Measurements from ENCODE around the gene CHN2.
"Not testable (repeated sequence)": the region's sequence is repeated elsewhere in the genome, so short reads cannot be mapped to it uniquely, and the experiment has no call there.

CHN2 gene

GRCh38 chr7:29510028-29510427 is 315.5 kb downstream of the CHN2 start:
- Histone ChIP-seq H3K4me1 (ENCODE audit: control insufficient read depth, insufficient read depth, low read length, poor library complexity, severe bottlenecking) (no peaks in the 10 kb centered on the region), H3K36me3 (ENCODE audit: control insufficient read depth, insufficient read depth, low read length) (no peaks in the 10 kb centered on the region), H3K27me3 (replicated peaks; ENCODE audit: control insufficient read depth, insufficient read depth, low read length, poor library complexity, severe bottlenecking) (no peaks in the 10 kb centered on the region), H3K9me3 (ENCODE audit: control insufficient read depth, low read length) (no peaks in the 10 kb centered on the region), H3K4me3 (ENCODE audit: insufficient read depth, low read depth, low read length, poor library complexity, severe bottlenecking) (no peak overlapping the region), H3K27ac (ENCODE audit: insufficient read depth, low read length, poor library complexity, severe bottlenecking) (no peak overlapping the region)
- no peak for DNase-seq

- Histone ChIP-seq H3K27me3 (replicated peaks; ENCODE audit: control insufficient read depth, insufficient read depth, low read length, poor library complexity, severe bottlenecking) (no peaks in the 10 kb centered on the region), H3K9me3 (ENCODE audit: control insufficient read depth, low read length) (no peaks in the 10 kb centered on the region), H3K4me1 (ENCODE audit: control insufficient read depth, insufficient read depth, low read length, poor library complexity, severe bottlenecking) (no peaks in the 10 kb centered on the region), H3K36me3 (ENCODE audit: control insufficient read depth, insufficient read depth, low read length) (no peaks in the 10 kb centered on the region), H3K27ac (ENCODE audit: insufficient read depth, low read length, poor library complexity, severe bottlenecking) (no peak overlapping the region), H3K4me3 (ENCODE audit: insufficient read depth, low read depth, low read length, poor library complexity, severe bottlenecking) (no peak overlapping the region)
- DNase-seq: no peak
Observed at GRCh38 chr7:29511337-29511736, 316.8 kb downstream of the CHN2 start.

GRCh38 chr7:29511851-29512250 is 317.3 kb downstream of the CHN2 start:
- no peaks in the 10 kb centered on the region for H3K36me3 ChIP-seq (ENCODE audit: control insufficient read depth, insufficient read depth, low read length)

GRCh38 chr7:29516491-29516890 is 321.9 kb downstream of the CHN2 start:
- no peak overlapping the region for H3K27ac ChIP-seq (ENCODE audit: insufficient read depth, low read length, poor library complexity, severe bottlenecking)
- no peaks in the 10 kb centered on the region for H3K4me1 ChIP-seq (ENCODE audit: control insufficient read depth, insufficient read depth, low read length, poor library complexity, severe bottlenecking)
- no peak for DNase-seq
- no peak overlapping the region for H3K4me3 ChIP-seq (ENCODE audit: insufficient read depth, low read depth, low read length, poor library complexity, severe bottlenecking)
- no peaks in the 10 kb centered on the region for H3K27me3 ChIP-seq (replicated peaks; ENCODE audit: control insufficient read depth, insufficient read depth, low read length, poor library complexity, severe bottlenecking)
- H3K36me3 ChIP-seq (ENCODE audit: control insufficient read depth, insufficient read depth, low read length): no peaks in the 10 kb centered on the region
- no peaks in the 10 kb centered on the region for H3K9me3 ChIP-seq (ENCODE audit: control insufficient read depth, low read length)

More at GRCh38 chr7:29511851-29512250, 317.3 kb downstream of the CHN2 start:
- DNase-seq: no peak
- no peaks in the 10 kb centered on the region for H3K4me1 ChIP-seq (ENCODE audit: control insufficient read depth, insufficient read depth, low read length, poor library complexity, severe bottlenecking)
- H3K27ac ChIP-seq (ENCODE audit: insufficient read depth, low read length, poor library complexity, severe bottlenecking): no peak overlapping the region
- H3K9me3 ChIP-seq (ENCODE audit: control insufficient read depth, low read length): no peaks in the 10 kb centered on the region
- no peaks in the 10 kb centered on the region for H3K27me3 ChIP-seq (replicated peaks; ENCODE audit: control insufficient read depth, insufficient read depth, low read length, poor library complexity, severe bottlenecking)
- H3K4me3 ChIP-seq (ENCODE audit: insufficient read depth, low read depth, low read length, poor library complexity, severe bottlenecking): no peak overlapping the region

GRCh38 chr7:29518616-29519015 is 324.0 kb downstream of the CHN2 start:
- Histone ChIP-seq H3K27me3 (replicated peaks; ENCODE audit: control insufficient read depth, insufficient read depth, low read length, poor library complexity, severe bottlenecking) (no peaks in the 10 kb centered on the region), H3K4me1 (ENCODE audit: control insufficient read depth, insufficient read depth, low read length, poor library complexity, severe bottlenecking) (no peaks in the 10 kb centered on the region), H3K9me3 (ENCODE audit: control insufficient read depth, low read length) (no peaks in the 10 kb centered on the region), H3K27ac (ENCODE audit: insufficient read depth, low read length, poor library complexity, severe bottlenecking) (no peak overlapping the region), H3K4me3 (ENCODE audit: insufficient read depth, low read depth, low read length, poor library complexity, severe bottlenecking) (no peak overlapping the region), H3K36me3 (ENCODE audit: control insufficient read depth, insufficient read depth, low read length) (no peaks in the 10 kb centered on the region)
- DNase-seq: no peak

GRCh38 chr7:29523728-29524127 is 329.2 kb downstream of the CHN2 start:
- H3K9me3 ChIP-seq (ENCODE audit: control insufficient read depth, low read length): no peaks in the 10 kb centered on the region
- no peaks in the 10 kb centered on the region for H3K4me1 ChIP-seq (ENCODE audit: control insufficient read depth, insufficient read depth, low read length, poor library complexity, severe bottlenecking)
- no peaks in the 10 kb centered on the region for H3K27me3 ChIP-seq (replicated peaks; ENCODE audit: control insufficient read depth, insufficient read depth, low read length, poor library complexity, severe bottlenecking)
- no peak overlapping the region for H3K27ac ChIP-seq (ENCODE audit: insufficient read depth, low read length, poor library complexity, severe bottlenecking)
- no peaks in the 10 kb centered on the region for H3K36me3 ChIP-seq (ENCODE audit: control insufficient read depth, insufficient read depth, low read length)
- no peak for DNase-seq
- no peak overlapping the region for H3K4me3 ChIP-seq (ENCODE audit: insufficient read depth, low read depth, low read length, poor library complexity, severe bottlenecking)

- Histone ChIP-seq H3K36me3 (ENCODE audit: control insufficient read depth, insufficient read depth, low read length) (no peaks in the 10 kb centered on the region), H3K4me3 (ENCODE audit: insufficient read depth, low read depth, low read length, poor library complexity, severe bottlenecking) (no peak overlapping the region), H3K4me1 (ENCODE audit: control insufficient read depth, insufficient read depth, low read length, poor library complexity, severe bottlenecking) (no peaks in the 10 kb centered on the region), H3K27ac (ENCODE audit: insufficient read depth, low read length, poor library complexity, severe bottlenecking) (no peak overlapping the region), H3K9me3 (ENCODE audit: control insufficient read depth, low read length) (no peaks in the 10 kb centered on the region), H3K27me3 (replicated peaks; ENCODE audit: control insufficient read depth, insufficient read depth, low read length, poor library complexity, severe bottlenecking) (no peaks in the 10 kb centered on the region)
- DNase-seq: no peak
Observed at GRCh38 chr7:29527505-29528108, 333.0 kb downstream of the CHN2 start.

GRCh38 chr7:29528526-29528925 is 334.0 kb downstream of the CHN2 start:
- H3K36me3 ChIP-seq (ENCODE audit: control insufficient read depth, insufficient read depth, low read length); H3K4me1 ChIP-seq (ENCODE audit: control insufficient read depth, insufficient read depth, low read length, poor library complexity, severe bottlenecking); H3K27ac ChIP-seq (ENCODE audit: insufficient read depth, low read length, poor library complexity, severe bottlenecking); DNase-seq; H3K9me3 ChIP-seq (ENCODE audit: control insufficient read depth, low read length); H3K4me3 ChIP-seq (ENCODE audit: insufficient read depth, low read depth, low read length, poor library complexity, severe bottlenecking); H3K27me3 ChIP-seq (replicated peaks; ENCODE audit: control insufficient read depth, insufficient read depth, low read length, poor library complexity, severe bottlenecking): not testable (repeated sequence)

Measured in effector memory CD4-positive, alpha-beta T cell (primary cell).